IMR-90 (cell line): ENCODE results near the gene TBC1D22A. TPM values are rescaled to one million over a fixed set of nuclear protein-coding genes. Genes with fewer than 3 reads are reported as not detected.

Experiments
- ATAC-seq: fragments of 200-7000 bp; cut with Tn5 transposase; 2 replicates; pipeline ENCODE4 v1.9.1; 2020; ENCODE audit warnings: low read depth, mild to moderate bottlenecking, moderate library complexity
- BruUV-seq: library from RNA; stranded (reverse); fragments of 400-500 nt; replicated peaks from 2 replicates; lab custom pipeline; 2021; lab: Mats Ljungman, UMichigan
- CTCF ChIA-PET: fragments of 300-600 bp; formaldehyde crosslinking; extraction: SDS; loops from one replicate; lab custom pipeline; 2021; ENCODE audit warnings: antibody characterized with exemption; lab: Yijun Ruan, JAX
- POLR2A ChIA-PET: fragments of 300-600 bp; sonication (Branson Sonifier 250); formaldehyde crosslinking; loops from one replicate; lab custom pipeline; 2022; ENCODE audit warnings: antibody characterized with exemption; ENCODE audit not compliant: unreplicated experiment; lab: Charles Lee
- DNase-seq: peaks from one replicate; pipeline ENCODE4 v3.0.0; 2013
- H2AFZ ChIP-seq: replicated peaks from 2 replicates; pipeline ENCODE3; 2013; ENCODE audit warnings: low read length, mild to moderate bottlenecking; ENCODE audit not compliant: poor library complexity
- H2AK5ac ChIP-seq: 2 replicates; pipeline ENCODE4 v1.6.1; 2013; ENCODE audit warnings: low read depth, low read length, inconsistent platforms
- H2AK9ac ChIP-seq: replicated peaks from 2 replicates; pipeline ENCODE3; 2013; ENCODE audit warnings: mild to moderate bottlenecking, low read depth, low read length, moderate library complexity; ENCODE audit not compliant: poor library complexity
- H2BK120ac ChIP-seq: 2 replicates; pipeline ENCODE4 v1.6.1; 2013; ENCODE audit warnings: low read depth, low read length, inconsistent platforms
- H2BK15ac ChIP-seq: 3 replicates; pipeline ENCODE4 v1.6.1; 2013; ENCODE audit warnings: low read depth, low read length, inconsistent platforms
- H2BK20ac ChIP-seq: 2 replicates; pipeline ENCODE4 v1.6.1; 2013; ENCODE audit warnings: low read depth, mild to moderate bottlenecking, inconsistent platforms, low read length, moderate library complexity
- H2BK5ac ChIP-seq: 2 replicates; pipeline ENCODE4 v1.6.1; 2013; ENCODE audit warnings: mild to moderate bottlenecking, low read depth, low read length, inconsistent platforms; ENCODE audit not compliant: poor library complexity, severe bottlenecking
- H3K14ac ChIP-seq: replicated peaks from 2 replicates; pipeline ENCODE4 v1.6.1; 2013; ENCODE audit warnings: low read depth, low read length, inconsistent platforms
- H3K18ac ChIP-seq: 2 replicates; pipeline ENCODE4 v1.6.1; 2013; ENCODE audit warnings: low read depth, low read length, control low read depth
- H3K23ac ChIP-seq: 2 replicates; pipeline ENCODE4 v1.6.1; 2013; ENCODE audit warnings: low read depth, low read length, inconsistent platforms
- H3K27ac ChIP-seq: 2 replicates; pipeline ENCODE4 v1.5.1; 2013; ENCODE audit warnings: mild to moderate bottlenecking, control low read depth, low read length; ENCODE audit not compliant: insufficient read depth
- H3K27me3 ChIP-seq: 2 replicates; pipeline ENCODE4 v1.6.1; 2013; ENCODE audit warnings: low read length; ENCODE audit not compliant: control insufficient read depth, insufficient read depth
- H3K36me3 ChIP-seq: 2 replicates; pipeline ENCODE4 v1.6.1; 2013; ENCODE audit warnings: low read length, mixed read lengths; ENCODE audit not compliant: control insufficient read depth, insufficient read depth
- H3K4ac ChIP-seq: 2 replicates; pipeline ENCODE4 v1.6.1; 2013; ENCODE audit warnings: low read depth, low read length, inconsistent platforms
- H3K4me1 ChIP-seq: 2 replicates; pipeline ENCODE4 v1.6.1; 2013; ENCODE audit warnings: low read length, mixed read lengths; ENCODE audit not compliant: control insufficient read depth, insufficient read depth
- H3K4me2 ChIP-seq: 2 replicates; pipeline ENCODE4 v1.6.1; 2013; ENCODE audit warnings: low read depth, mild to moderate bottlenecking, control low read depth, low read length, moderate library complexity
- H3K4me3 ChIP-seq: 2 replicates; pipeline ENCODE4 v1.5.1; 2013; ENCODE audit warnings: low read depth, mild to moderate bottlenecking, control low read depth, low read length, moderate library complexity; ENCODE audit not compliant: insufficient read depth
- H3K56ac ChIP-seq: 2 replicates; pipeline ENCODE4 v1.6.1; 2013; ENCODE audit warnings: low read length, inconsistent platforms; ENCODE audit not compliant: insufficient read depth; ENCODE audit errors: extremely low read depth
- H3K79me1 ChIP-seq, 2 experiments: 2 replicates each; pipeline ENCODE4 v1.6.1; 2013; ENCODE audit warnings: low read length in 2 of 2, inconsistent platforms in 1 of 2, low read depth in 1 of 2
- H3K9ac ChIP-seq: 2 replicates; pipeline ENCODE4 v1.6.1; 2013; ENCODE audit warnings: low read depth, low read length, control low read depth
- H3K9me1 ChIP-seq: 2 replicates; pipeline ENCODE4 v1.6.1; 2013; ENCODE audit warnings: low read length, inconsistent platforms; ENCODE audit not compliant: insufficient read depth
- H3K9me3 ChIP-seq: 2 replicates; pipeline ENCODE4 v1.6.1; 2013; ENCODE audit warnings: low read length; ENCODE audit not compliant: control insufficient read depth, insufficient read depth
- H4K20me1 ChIP-seq: 2 replicates; pipeline ENCODE4 v1.6.1; 2013; ENCODE audit warnings: low read length, inconsistent platforms; ENCODE audit not compliant: insufficient read depth
- H4K5ac ChIP-seq: 2 replicates; pipeline ENCODE4 v1.6.1; 2013; ENCODE audit warnings: mild to moderate bottlenecking, low read depth, low read length, control low read depth
- H4K8ac ChIP-seq, 2 experiments: 2 replicates each; pipeline ENCODE4 v1.6.1; 2013; ENCODE audit warnings: low read depth in 2 of 2, low read length in 2 of 2, control low read depth in 1 of 2, inconsistent platforms in 1 of 2
- H4K91ac ChIP-seq: 2 replicates; pipeline ENCODE4 v1.6.1; 2013; ENCODE audit warnings: low read depth, low read length, inconsistent platforms; ENCODE audit not compliant: insufficient read depth
- CHD1 ChIP-seq: IDR thresholded peaks from 2 replicates; pipeline ENCODE4 v1.6.1; 2012; ENCODE audit warnings: low read depth, low read length, improper control_type of control experiment
- CTCF ChIP-seq: conservative IDR thresholded peaks from 2 replicates; pipeline ENCODE4 v1.5.1; 2012; ENCODE audit warnings: mild to moderate bottlenecking, low read depth, low read length, improper control_type of control experiment
- MAFK ChIP-seq: IDR thresholded peaks from 2 replicates; pipeline ENCODE4 v1.6.1; 2012; ENCODE audit warnings: low read depth, low read length, improper control_type of control experiment
- NFE2L2 ChIP-seq: fragments of 150-350 bp; IDR thresholded peaks from 2 replicates; pipeline ENCODE4 v1.6.1; 2016; ENCODE audit warnings: low read depth, mild to moderate bottlenecking, low read length
- SMC3 ChIP-seq: fragments of 150-350 bp; IDR thresholded peaks from 2 replicates; pipeline ENCODE4 v1.6.1; 2016; ENCODE audit warnings: low read depth, mild to moderate bottlenecking, antibody characterized with exemption, low read length, moderate library complexity
- USF2 ChIP-seq: fragments of 150-350 bp; IDR thresholded peaks from 2 replicates; pipeline ENCODE4 v1.6.1; 2017; ENCODE audit warnings: mild to moderate bottlenecking, antibody characterized with exemption, low read length, low read depth
- WGBS, 2 experiments: methylation state at CpG; one replicate each; pipeline versions ENCODE4 v1.1.5 to v1.1.7; 2013; ENCODE audit warnings: missing lambda C conversion rate in 2 of 2; ENCODE audit not compliant: insufficient read length in 1 of 2; ENCODE audit errors: extremely low coverage in 2 of 2; 5-methylcytosine and 5-hydroxymethylcytosine counted together
- dilution Hi-C: fragments of 300-500 bp; cut with HindIII; formaldehyde crosslinking; loops from one replicate; pipeline ENCODE4 v1.14.3; 2018; ENCODE audit warnings: low sequenced_read_pairs; ENCODE audit not compliant: unreplicated experiment
- in situ Hi-C: fragments of 300-500 bp; cut with MboI; formaldehyde crosslinking; loops from 3 replicates; pipeline ENCODE4 v1.14.3; 2019; ENCODE audit warnings: low sequenced_read_pairs, inconsistent platforms, mixed read lengths
- intact Hi-C: fragments of 100-400 bp; cut with micrococcal nuclease; formaldehyde crosslinking; loops from 2 replicates; pipeline ENCODE4 v1.10.0; 2022
- polyA plus RNA-seq, 3 experiments: library from polyadenylated mRNA; depleted of rRNA; stranded (reverse); fragments of >200 nt; gene quantifications; 2 replicates each; pipeline ENCODE4 v1.2.3, GENCODE V29; 2012; ENCODE audit warnings: low replicate concordance in 1 of 3
- total RNA-seq: library from RNA; depleted of rRNA; stranded (reverse); fragments of >200 nt; gene quantifications from 2 replicates; pipeline ENCODE4 v1.2.3, GENCODE V29; 2012
- TF ChIP-seq, protein P1 (sequence below): fragments of 150-350 bp; IDR thresholded peaks from 2 replicates; pipeline ENCODE4 v1.6.1; 2016; ENCODE audit warnings: low read depth, mild to moderate bottlenecking, low read length, moderate library complexity, borderline replicate concordance

TBC1D22A gene
- total and polyA plus RNA-seq, 2 of the 4 experiments (the other 2 are of a cell fraction), result 9.0 to 16.7 TPM

- no peak overlapping the region for H2BK5ac ChIP-seq
- BruUV-seq, result no TSS peak
- no peak overlapping the region for H3K9ac ChIP-seq
These were observed 376.8 kb downstream of the TBC1D22A start for GRCh38 chr22:47139013-47139789.

More at GRCh38 chr22:47139013-47139789, 376.8 kb downstream of the TBC1D22A start:
- H2BK15ac ChIP-seq, result no peak overlapping the region
- no peak overlapping the region for H2AK9ac ChIP-seq
- in situ Hi-C loops (no loop called here), intact Hi-C loops (no loop called here), dilution Hi-C loops (no loop called here)
- no peak overlapping the region for H2BK20ac ChIP-seq
- H3K56ac ChIP-seq, result no peak overlapping the region
- no peak overlapping the region for H3K4ac ChIP-seq
- peak overlapping the region; percentile 32 for H2AFZ ChIP-seq
- no peaks in the 10 kb centered on the region for H3K36me3 ChIP-seq
- no peaks in the 10 kb centered on the region for H3K9me1 ChIP-seq
- no peak overlapping the region for H3K18ac ChIP-seq
- H4K91ac ChIP-seq, result no peak overlapping the region
- no peaks in the 10 kb centered on the region for H3K79me1 ChIP-seq
- H4K20me1 ChIP-seq, result no peaks in the 10 kb centered on the region; the same call in 1 of the 2 replicates
- H3K9me3 ChIP-seq, result no peaks in the 10 kb centered on the region
- H3K4me1 ChIP-seq, result no peaks in the 10 kb centered on the region
- no peak for ATAC-seq
- H3K14ac ChIP-seq, result no peak overlapping the region
- H3K4me3 ChIP-seq, result no peak overlapping the region
- DNase-seq, result no peak
- no peak overlapping the region for H4K8ac ChIP-seq
- H3K27ac ChIP-seq, result no peak overlapping the region
- H3K4me2 ChIP-seq, result no peak overlapping the region
- CTCF ChIA-PET, result no interaction called here
- H2AK5ac ChIP-seq, result no peak overlapping the region
- TF ChIP-seq CTCF, result no peak
- no peak for TF ChIP-seq SMC3
- TF ChIP-seq NFE2L2, result no peak
- no peak for TF ChIP-seq MAFK
- TF ChIP-seq USF2, result no peak
- TF ChIP-seq, protein P1, sequence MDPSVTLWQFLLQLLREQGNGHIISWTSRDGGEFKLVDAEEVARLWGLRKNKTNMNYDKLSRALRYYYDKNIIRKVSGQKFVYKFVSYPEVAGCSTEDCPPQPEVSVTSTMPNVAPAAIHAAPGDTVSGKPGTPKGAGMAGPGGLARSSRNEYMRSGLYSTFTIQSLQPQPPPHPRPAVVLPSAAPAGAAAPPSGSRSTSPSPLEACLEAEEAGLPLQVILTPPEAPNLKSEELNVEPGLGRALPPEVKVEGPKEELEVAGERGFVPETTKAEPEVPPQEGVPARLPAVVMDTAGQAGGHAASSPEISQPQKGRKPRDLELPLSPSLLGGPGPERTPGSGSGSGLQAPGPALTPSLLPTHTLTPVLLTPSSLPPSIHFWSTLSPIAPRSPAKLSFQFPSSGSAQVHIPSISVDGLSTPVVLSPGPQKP, result no peak
- TF ChIP-seq CHD1, result no peak
- H4K5ac ChIP-seq, result no peak overlapping the region
- H2BK120ac ChIP-seq, result no peak overlapping the region
- 88% methylated on average over 14 of the region's 30 CpGs; no CpG with 5 or more reads in 1 of the 2 experiments for WGBS, 2 experiments
- no peaks in the 10 kb centered on the region for H3K27me3 ChIP-seq
- POLR2A ChIA-PET, result no interaction called here
- H3K23ac ChIP-seq, result no peak overlapping the region
